Astrocyte (in vitro differentiated cells and primary cell): Measurements from ENCODE around the gene PVALB. TPM values are rescaled to one million over a fixed set of nuclear protein-coding genes. Genes with fewer than 3 reads are reported as not detected.

ENCODE experiments used
- DNase-seq: peaks from one replicate; pipeline ENCODE4 v3.0.0-alpha.2; 2010; ENCODE audit warnings: low read depth
- FAIRE-seq: peaks from 2 replicates; lab custom pipeline; 2011; peaks lifted over from hg19 to GRCh38; lab: Jason Lieb, UNC
- H2AFZ ChIP-seq: 2 replicates; pipeline ENCODE4 v1.6.0; 2012; ENCODE audit warnings: low read depth, low read length, inconsistent platforms
- H3K27ac ChIP-seq: 2 replicates; pipeline ENCODE4 v1.5.1; 2011; ENCODE audit warnings: low read depth, low read length, inconsistent platforms
- H3K27me3 ChIP-seq: 2 replicates; pipeline ENCODE4 v1.6.0; 2011; ENCODE audit warnings: low read length, inconsistent platforms; ENCODE audit not compliant: insufficient read depth
- H3K36me3 ChIP-seq: 2 replicates; pipeline ENCODE4 v1.5.1; 2011; ENCODE audit warnings: low read length, inconsistent platforms; ENCODE audit not compliant: insufficient read depth
- H3K4me1 ChIP-seq: 2 replicates; pipeline ENCODE4 v1.5.1; 2011; ENCODE audit warnings: low read length, inconsistent platforms; ENCODE audit not compliant: insufficient read depth
- H3K4me2 ChIP-seq: 2 replicates; pipeline ENCODE4 v1.6.0; 2012; ENCODE audit warnings: low read length, inconsistent platforms
- H3K4me3 ChIP-seq: 2 replicates; pipeline ENCODE4 v1.5.1; 2011; ENCODE audit warnings: low read depth, mild to moderate bottlenecking, low read length, inconsistent platforms; ENCODE audit not compliant: insufficient read depth
- H3K79me2 ChIP-seq: 2 replicates; pipeline ENCODE4 v1.6.0; 2012; ENCODE audit warnings: mild to moderate bottlenecking, low read length, inconsistent platforms; ENCODE audit not compliant: insufficient read depth
- H3K9ac ChIP-seq: 2 replicates; pipeline ENCODE4 v1.6.0; 2012; ENCODE audit warnings: mild to moderate bottlenecking, low read length, inconsistent platforms
- H3K9me3 ChIP-seq: 2 replicates; pipeline ENCODE4 v1.5.1; 2012; ENCODE audit warnings: low read depth, mild to moderate bottlenecking, low read length, inconsistent platforms; ENCODE audit not compliant: insufficient read depth
- H4K20me1 ChIP-seq: 2 replicates; pipeline ENCODE4 v1.6.0; 2012; ENCODE audit warnings: low read length, inconsistent platforms; ENCODE audit not compliant: insufficient read depth
- H3K27ac Mint-ChIP-seq: one replicate; pipeline ENCODE4 v1.8.0; 2021; ENCODE audit warnings: mild to moderate bottlenecking, mixed read lengths; ENCODE audit not compliant: unreplicated experiment
- H3K27me3 Mint-ChIP-seq: one replicate; pipeline ENCODE4 v1.8.0; 2021; ENCODE audit warnings: low read depth, mixed read lengths; ENCODE audit not compliant: unreplicated experiment
- H3K36me3 Mint-ChIP-seq: one replicate; pipeline ENCODE4 v1.8.0; 2021; ENCODE audit warnings: low read depth, mixed read lengths; ENCODE audit not compliant: unreplicated experiment
- H3K4me1 Mint-ChIP-seq: one replicate; pipeline ENCODE4 v1.8.0; 2021; ENCODE audit warnings: low read depth, mixed read lengths; ENCODE audit not compliant: unreplicated experiment
- H3K4me3 Mint-ChIP-seq: one replicate; pipeline ENCODE4 v1.8.0; 2021; ENCODE audit warnings: mild to moderate bottlenecking, moderate library complexity, mixed read lengths; ENCODE audit not compliant: unreplicated experiment
- H3K9me3 Mint-ChIP-seq: one replicate; pipeline ENCODE4 v1.8.0; 2021; ENCODE audit warnings: mild to moderate bottlenecking, mixed read lengths; ENCODE audit not compliant: unreplicated experiment
- EZH2 ChIP-seq: IDR thresholded peaks from 2 replicates; pipeline ENCODE4 v1.6.1; 2012; ENCODE audit warnings: mild to moderate bottlenecking, low read length, inconsistent platforms; ENCODE audit not compliant: insufficient read depth
- total RNA-seq: library from RNA; stranded (reverse); gene quantifications from 2 replicates; pipeline ENCODE4 v1.2.1, GENCODE V29; 2021
- TF ChIP-seq, protein P1 (sequence below): IDR thresholded peaks from 2 replicates; pipeline ENCODE4 v1.5.1; 2011; ENCODE audit warnings: low read depth, mild to moderate bottlenecking, inconsistent platforms, low read length, moderate library complexity; ENCODE audit not compliant: insufficient read depth

PVALB gene
- total RNA-seq, 1 donor from 2014 or later, result not detected

DNA sequence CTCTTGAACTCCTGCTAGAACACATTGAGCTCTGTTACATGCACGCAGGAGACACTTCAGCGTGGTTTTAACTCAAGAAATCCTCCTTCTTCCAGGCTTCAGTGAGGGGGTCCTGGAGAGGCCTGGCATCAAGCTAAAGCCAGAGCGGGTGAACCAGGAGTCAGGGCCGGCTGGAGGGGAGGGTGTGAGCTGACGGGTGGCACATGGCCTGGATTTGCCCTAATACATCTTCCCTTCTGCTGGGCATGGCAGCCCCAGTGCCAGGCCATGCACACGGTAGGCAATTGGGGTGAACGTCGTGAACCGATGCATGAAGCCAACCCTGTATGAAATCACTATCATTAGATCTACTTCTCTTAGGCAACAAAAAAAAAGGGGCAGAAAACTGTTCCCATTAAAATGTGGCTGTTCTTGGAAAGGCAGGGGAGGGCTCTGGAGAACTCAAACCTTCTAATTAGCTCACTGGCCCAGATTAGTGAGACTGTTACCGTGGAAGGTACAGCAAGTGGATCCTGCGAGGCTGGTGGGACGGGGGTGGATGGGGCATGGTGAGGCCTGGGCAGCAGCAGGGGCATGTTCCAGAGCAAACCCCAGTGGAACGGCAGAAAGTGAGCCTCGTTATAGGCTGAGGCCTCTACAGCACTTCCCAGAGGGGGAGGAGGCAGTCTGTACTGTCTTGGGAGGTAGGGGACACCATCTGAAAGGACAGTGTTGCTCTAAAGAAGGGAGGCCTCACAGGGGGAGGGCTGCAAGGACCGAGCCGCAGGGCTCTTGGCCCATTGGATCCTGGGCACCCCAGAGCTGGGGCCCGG is 51.5 kb downstream of the PVALB start:
- Histone ChIP-seq H3K79me2 (no peaks in the 10 kb centered on the region), H2AFZ (no peak overlapping the region), H4K20me1 (no peaks in the 10 kb centered on the region), H3K9me3 (no peaks in the 10 kb centered on the region), H3K4me2 (no peak overlapping the region), H3K27ac (no peak overlapping the region), H3K4me3 (no peak overlapping the region), H3K36me3 (peaks cover 5% of the 10 kb centered on the region), H3K9ac (no peak overlapping the region), H3K4me1 (no peaks in the 10 kb centered on the region), H3K27me3 (no peaks in the 10 kb centered on the region)
- Mint-ChIP-seq H3K9me3 (no peaks in the 10 kb centered on the region), H3K36me3 (peaks cover 18% of the 10 kb centered on the region), H3K27me3 (peaks cover 3% of the 10 kb centered on the region), H3K4me1 (peaks cover 4% of the 10 kb centered on the region), H3K4me3 (no peak overlapping the region), H3K27ac (peak overlapping the region; percentile 63)
- DNase-seq (no peak), FAIRE-seq (no peak)
- no peak for TF ChIP-seq EZH2
- TF ChIP-seq, protein P1, sequence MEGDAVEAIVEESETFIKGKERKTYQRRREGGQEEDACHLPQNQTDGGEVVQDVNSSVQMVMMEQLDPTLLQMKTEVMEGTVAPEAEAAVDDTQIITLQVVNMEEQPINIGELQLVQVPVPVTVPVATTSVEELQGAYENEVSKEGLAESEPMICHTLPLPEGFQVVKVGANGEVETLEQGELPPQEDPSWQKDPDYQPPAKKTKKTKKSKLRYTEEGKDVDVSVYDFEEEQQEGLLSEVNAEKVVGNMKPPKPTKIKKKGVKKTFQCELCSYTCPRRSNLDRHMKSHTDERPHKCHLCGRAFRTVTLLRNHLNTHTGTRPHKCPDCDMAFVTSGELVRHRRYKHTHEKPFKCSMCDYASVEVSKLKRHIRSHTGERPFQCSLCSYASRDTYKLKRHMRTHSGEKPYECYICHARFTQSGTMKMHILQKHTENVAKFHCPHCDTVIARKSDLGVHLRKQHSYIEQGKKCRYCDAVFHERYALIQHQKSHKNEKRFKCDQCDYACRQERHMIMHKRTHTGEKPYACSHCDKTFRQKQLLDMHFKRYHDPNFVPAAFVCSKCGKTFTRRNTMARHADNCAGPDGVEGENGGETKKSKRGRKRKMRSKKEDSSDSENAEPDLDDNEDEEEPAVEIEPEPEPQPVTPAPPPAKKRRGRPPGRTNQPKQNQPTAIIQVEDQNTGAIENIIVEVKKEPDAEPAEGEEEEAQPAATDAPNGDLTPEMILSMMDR, result no peak

DNA sequence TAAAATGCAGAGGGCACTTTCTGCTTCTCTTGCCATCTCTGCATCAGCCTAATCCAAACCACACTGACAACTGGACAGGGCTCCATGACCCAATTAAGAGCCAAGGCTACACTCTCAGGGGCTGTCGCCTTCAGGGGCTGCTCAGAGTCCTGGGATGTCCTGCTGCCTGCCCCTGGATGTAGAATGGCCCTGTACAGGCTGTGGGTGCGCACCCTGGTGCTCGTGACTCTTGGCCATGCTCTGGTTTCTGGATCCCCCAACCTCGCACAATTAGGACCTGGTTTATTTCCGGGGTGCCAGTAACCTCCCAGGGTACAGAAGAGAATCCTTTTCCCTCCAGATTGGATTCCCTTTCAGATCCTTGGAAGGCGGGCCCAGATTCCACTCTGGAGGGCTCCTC is 52.2 kb downstream of the PVALB start:
- Histone ChIP-seq H3K4me1 (no peaks in the 10 kb centered on the region), H3K9ac (no peak overlapping the region), H4K20me1 (no peaks in the 10 kb centered on the region), H3K27me3 (no peaks in the 10 kb centered on the region), H3K4me3 (no peak overlapping the region), H3K36me3 (peaks cover 5% of the 10 kb centered on the region), H3K4me2 (no peak overlapping the region), H3K27ac (no peak overlapping the region), H3K79me2 (no peaks in the 10 kb centered on the region), H2AFZ (no peak overlapping the region), H3K9me3 (no peaks in the 10 kb centered on the region)
- H3K27ac Mint-ChIP-seq, result no peak overlapping the region
- TF ChIP-seq EZH2, result no peak
- TF ChIP-seq, protein P1, result no peak
- H3K9me3 Mint-ChIP-seq, result no peaks in the 10 kb centered on the region
- H3K4me3 Mint-ChIP-seq, result no peak overlapping the region
- H3K36me3 Mint-ChIP-seq, result peaks cover 17% of the 10 kb centered on the region
- FAIRE-seq (no peak), DNase-seq (no peak)
- peaks cover 3% of the 10 kb centered on the region for H3K27me3 Mint-ChIP-seq
- peaks cover 4% of the 10 kb centered on the region for H3K4me1 Mint-ChIP-seq

DNA sequence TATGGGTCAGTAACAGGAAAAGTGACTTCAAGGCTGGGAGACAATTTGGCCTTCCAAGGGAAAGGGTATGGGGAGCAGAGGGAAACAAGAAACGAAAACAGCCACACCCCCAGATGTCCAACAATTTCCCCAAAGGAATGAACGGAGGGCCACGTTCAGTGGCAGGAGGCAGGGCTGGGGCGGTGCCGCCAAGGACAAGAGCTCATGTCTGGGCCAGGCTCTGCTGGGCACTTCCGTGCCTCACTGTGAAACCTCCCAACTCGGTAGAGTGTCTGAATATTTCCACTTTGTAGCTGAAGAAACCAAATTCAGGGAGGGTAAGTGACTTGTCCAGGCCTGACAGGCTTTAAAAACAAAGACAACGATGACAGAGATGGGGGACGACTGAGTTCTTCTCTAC is 52.8 kb downstream of the PVALB start:
- DNase-seq (no peak), FAIRE-seq (no peak)
- no peaks in the 10 kb centered on the region for H3K9me3 Mint-ChIP-seq
- peaks cover 17% of the 10 kb centered on the region for H3K36me3 Mint-ChIP-seq
- Histone ChIP-seq H3K79me2 (no peaks in the 10 kb centered on the region), H3K27ac (no peak overlapping the region), H2AFZ (no peak overlapping the region), H3K36me3 (peaks cover 5% of the 10 kb centered on the region), H3K4me2 (no peak overlapping the region), H3K9ac (no peak overlapping the region), H4K20me1 (no peaks in the 10 kb centered on the region), H3K4me1 (no peaks in the 10 kb centered on the region), H3K9me3 (no peaks in the 10 kb centered on the region), H3K4me3 (no peak overlapping the region), H3K27me3 (no peaks in the 10 kb centered on the region)
- no peaks in the 10 kb centered on the region for H3K27me3 Mint-ChIP-seq
- peaks cover 4% of the 10 kb centered on the region for H3K4me1 Mint-ChIP-seq
- H3K27ac Mint-ChIP-seq, result no peak overlapping the region
- TF ChIP-seq, protein P1, result no peak
- TF ChIP-seq EZH2, result no peak
- H3K4me3 Mint-ChIP-seq, result no peak overlapping the region
